NK-92 (cell line): ENCODE data around the gene NOP9.
A peak's percentile ranks its signal among the peaks of the same experiment; 100 is the strongest.
"Not testable (repeated sequence)": the region's sequence is repeated elsewhere in the genome, so short reads cannot be mapped to it uniquely, and the experiment has no call there.

ENCODE experiments used
- DNase-seq: peaks from one replicate; lab custom pipeline; 2025; ENCODE audit not compliant: unreplicated experiment; lab: John Stamatoyannopoulos, UW

Gene NOP9

GRCh38 chr14:24323341-24323740, 23.7 kb downstream of the NOP9 start:
- DNase-seq: no peak

DNA sequence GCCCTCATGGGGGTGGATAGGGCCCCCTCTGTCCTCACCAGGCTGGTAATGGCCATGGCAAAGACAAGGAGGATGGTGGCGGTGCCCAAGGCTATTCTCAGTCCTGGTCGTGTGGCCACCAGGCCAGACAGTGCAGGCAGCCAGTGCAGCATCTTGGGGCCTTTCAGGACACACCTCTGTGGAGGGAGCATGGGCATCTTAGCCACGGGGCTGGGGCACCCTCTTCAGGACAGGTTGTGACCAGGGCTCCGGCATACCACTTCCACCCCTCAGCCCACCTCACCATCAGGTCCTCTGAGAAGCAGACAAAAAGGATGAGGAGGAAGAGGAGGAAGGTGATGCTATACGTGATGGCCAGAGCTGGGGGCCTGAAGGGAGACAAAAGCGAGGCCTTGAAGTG, 24.4 kb downstream of the NOP9 start:
- DNase-seq: no peak

DNA sequence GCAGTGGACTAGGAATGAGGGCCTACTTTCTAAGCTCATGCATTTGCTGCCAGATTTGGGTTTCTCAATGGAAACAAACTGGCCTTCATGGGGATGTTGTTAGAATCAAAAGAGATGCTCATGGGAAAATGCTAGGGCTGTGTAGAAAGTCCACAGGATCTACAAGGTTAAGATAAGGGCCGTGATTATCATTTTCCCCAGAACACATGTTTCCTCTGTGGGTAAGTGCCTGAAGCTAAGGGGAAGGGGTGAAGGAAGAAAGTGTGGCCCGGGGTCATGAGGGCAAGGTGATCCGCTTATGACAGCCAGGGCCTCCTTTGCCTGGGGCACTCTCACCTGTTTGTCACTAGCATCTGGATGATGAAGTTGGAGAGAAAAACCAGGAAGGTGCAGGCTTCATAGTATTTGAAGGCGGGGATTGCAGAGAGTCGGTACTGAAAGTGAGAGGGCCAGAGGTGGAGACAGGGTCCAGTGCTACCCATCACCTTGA, 25.4 kb downstream of the NOP9 start:
- no peak for DNase-seq

GRCh38 chr14:24325963-24326362, 26.3 kb downstream of the NOP9 start:
- no peak for DNase-seq

GRCh38 chr14:24327303-24327702, 27.7 kb downstream of the NOP9 start:
- DNase-seq: no peak

GRCh38 chr14:24327914-24328313, 28.3 kb downstream of the NOP9 start:
- DNase-seq: not testable (repeated sequence)

DNA sequence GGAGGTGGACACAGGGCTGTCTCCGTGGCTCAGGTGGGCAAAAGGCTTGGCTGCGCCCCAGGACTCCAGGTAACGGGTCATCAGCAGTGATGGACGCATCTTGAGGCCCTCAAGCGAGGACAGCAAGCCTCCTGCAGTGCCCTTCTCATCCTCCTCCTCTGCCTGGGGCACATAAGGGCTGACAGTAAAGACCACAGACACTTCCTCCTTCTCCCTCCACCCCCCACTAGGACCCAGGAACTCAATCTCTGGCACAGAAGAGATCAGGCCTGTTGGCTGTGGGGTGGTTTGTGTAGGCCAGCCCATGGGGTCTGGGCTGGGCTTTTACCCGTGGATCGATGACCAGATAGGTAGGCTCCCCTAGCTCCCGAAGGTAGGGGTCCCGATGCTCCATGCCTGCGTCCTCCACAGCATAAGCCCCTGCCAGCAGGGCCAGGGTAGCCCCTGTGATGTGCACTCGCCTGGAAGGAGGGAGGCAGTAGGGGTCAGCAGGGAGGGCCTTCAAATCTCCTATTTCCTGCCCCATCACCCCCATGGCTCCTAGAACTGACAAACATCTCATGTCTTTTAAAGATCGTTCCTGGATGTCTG, 29.5 kb downstream of the NOP9 start:
- DNase-seq: no peak

- no peak for DNase-seq
Observed at GRCh38 chr14:24329736-24330135, 30.1 kb downstream of the NOP9 start.

GRCh38 chr14:24330973-24331674, 31.5 kb downstream of the NOP9 start:
- no peak for DNase-seq

GRCh38 chr14:24331731-24332267, 32.1 kb downstream of the NOP9 start:
- DNase-seq: no peak

DNA sequence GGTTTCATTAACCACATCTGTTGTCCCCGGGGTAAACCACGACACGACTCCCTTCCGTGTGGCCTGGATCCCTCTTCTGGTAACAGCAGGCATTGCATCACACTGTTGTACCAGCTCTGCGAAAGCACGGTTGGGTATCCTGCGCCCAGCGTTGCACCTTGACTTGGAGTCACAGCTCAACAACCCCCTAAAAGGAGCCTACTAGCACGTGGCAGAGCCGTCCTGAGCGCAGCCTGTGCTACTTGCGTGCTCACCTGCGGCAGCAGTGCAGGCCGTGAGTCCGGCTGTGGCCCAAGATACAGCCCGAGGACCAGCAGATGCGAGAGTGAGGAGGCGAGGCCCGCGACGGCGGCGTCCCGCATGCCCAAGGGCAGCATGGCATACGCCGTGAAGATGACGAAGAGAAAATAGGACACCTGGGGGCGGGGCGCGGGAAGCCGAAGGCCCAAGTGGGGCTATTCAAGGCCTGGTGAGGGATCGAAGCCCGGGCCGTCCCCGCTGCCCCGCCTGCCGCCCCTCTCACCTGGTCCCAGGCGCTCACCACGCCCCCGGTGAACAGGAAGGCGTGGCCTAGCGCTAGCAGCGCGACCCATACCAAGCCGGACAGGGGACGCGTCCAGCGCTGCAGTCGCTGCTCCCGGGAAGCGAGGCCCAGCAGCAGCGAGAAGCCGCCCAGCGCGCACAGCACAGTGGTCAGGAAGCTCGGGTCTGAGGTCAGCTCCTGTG, 32.8 kb downstream of the NOP9 start:
- DNase-seq: peak; percentile 35

DNA sequence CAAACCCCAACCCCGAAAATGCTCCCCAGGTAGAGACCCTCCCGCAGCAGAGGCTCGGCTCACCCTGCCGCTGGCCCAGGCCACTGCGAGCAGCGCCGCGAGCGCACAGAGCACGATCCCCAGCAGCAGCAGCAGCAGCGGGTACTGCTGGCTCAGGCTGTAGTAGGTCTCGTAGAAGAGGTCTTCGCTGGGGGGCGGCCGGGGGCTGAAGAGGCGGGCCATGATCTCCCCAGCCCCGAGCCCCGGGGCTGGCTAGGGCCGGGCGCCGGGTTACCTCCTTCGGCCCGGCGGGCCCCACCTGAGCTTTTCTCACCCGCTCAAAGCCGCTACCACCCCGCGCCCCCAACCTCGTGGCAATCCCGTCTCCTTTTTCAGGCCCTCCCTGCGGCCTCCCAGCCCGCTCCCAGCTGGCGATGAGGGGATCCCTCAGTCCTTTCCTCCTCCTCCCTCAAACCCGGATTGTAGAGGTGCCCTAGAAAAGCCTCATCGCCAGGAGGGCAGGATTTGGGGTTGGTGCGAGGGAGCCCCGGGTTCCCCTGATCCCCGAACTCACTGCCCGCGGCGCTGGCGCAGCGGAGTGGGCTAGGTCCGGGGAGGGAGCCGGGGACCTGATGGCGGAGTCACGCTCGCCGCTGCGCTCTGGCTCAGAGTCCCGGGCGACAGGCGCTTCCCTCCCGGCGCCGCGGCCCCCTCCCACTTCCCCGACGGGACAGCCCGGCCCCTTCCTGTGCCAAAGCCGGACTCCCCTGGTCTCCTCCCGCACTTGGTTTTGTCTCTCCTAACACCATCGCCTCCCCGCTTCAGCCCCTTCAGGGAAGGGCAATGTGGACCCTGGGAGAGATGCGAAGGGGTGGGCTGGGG, 35.0 kb downstream of the NOP9 start, which contains the start of gene ADCY4:
TSS of gene ADCY4 (minus strand) at position 641 of the 861 bp plus-strand sequence. CDS start at position 222, 419 bp downstream.
- DNase-seq: no peak

DNA sequence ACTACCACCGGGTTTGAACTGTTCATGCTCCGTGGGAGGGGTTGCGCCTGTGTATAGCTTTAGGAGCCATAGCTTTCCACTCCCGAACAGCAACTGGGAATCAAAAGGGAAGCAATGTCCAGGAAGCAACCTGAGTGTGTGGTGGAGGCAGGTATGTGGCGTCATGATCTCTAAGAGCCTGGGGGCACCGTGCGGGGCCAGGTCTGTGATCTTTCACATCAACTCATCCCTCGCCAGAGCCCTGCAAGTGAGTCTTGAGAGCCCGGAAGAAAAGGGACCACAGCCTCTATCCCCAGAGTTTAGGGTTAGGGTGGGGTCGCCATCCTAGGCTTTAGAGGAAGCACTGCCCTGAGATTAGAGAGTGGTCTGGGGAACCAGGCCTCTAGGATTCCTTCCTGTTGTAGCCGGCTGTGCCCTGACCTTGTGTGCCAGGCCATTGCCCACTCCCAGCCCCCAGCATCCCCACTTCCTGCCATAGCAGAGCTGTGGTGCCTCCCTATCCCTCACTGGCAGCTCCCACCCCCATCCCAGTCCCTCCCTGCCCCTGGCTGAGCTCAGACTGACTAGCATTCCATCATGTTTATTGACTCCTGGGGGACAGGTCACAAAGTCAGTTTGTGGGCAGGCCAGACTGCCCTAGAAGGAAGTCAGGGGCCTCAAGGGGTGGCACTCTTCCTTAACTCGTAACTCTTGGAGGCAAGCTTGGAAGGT, 36.0 kb downstream of the NOP9 start:
- DNase-seq: no peak

DNA sequence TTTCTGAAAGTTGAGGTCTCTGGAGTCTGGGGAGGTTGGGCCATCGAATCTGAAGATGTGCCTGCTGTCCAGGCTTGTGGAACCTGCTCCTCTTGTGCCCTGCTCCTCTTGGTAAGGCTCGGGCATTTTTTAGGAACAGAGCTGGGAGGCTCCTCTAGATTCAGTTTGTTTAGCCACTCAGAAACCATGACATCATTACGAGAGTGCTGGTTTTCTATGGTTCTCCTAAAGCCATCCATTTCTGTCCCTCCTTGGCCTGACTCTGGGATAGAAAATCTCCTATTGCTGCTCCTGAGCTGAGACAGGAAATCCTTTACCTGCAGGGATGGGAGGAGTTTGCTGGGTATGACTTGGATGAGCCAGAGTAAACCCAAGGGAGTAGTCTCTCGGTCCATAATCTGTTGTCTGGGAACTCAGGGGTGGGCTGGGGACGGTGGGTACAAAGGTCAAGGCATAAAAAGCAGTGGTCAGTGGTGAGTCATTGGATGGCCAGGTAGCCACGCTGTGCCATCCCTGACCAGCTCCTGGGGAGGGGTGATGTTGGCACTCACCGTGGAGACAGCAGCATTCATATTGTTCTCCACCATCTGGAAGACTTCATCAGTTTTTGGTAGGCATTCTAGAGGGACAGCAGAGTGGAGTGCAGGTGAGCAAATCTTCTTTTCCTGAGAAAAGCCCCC, 37.6 kb downstream of the NOP9 start:
- no peak for DNase-seq

DNA sequence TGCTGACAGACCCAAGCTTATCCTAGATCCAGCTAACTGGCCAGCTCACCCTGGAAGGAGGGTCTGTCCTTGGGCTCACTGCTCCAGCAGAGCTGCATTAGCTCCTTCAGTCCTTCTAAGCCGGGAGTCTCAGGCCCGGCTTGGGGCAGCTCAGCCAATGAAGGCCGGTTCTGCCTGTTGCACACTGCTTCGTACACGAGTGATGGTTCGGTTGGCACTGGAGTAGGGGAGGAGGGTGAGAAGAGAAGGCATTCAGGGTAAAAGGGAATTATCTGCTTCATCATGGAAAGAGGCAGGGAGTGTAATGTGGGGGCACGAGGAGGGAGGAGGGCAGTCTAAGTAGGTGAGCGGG, 38.1 kb downstream of the NOP9 start:
- DNase-seq: no peak

DNA sequence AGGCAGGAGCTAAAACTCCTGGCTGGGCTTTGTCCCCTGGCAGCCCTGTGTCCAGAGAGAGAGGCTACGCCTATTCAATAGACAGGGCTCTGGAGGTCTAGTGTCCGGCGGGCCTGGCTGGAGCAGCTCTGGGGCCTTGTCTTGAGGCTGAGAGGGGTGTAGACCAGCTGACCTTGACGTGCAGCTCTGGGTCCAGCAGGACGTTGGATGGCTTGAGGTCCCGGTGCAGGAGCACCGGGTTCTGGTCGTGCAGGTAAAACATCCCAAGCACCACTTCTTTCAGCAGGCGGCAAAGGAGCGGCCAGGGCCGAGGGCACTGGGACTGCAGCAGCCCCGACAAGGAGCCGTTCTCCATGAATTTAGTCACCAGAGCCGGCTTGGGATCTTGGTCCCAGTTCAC, 39.2 kb downstream of the NOP9 start:
- no peak for DNase-seq

GRCh38 chr14:24339284-24340151, 39.9 kb downstream of the NOP9 start, which contains the start of gene RIPK3:
TSS of gene RIPK3 (minus strand) at chr14:24339991. CDS start at chr14:24339826, 165 bp downstream.
- no peak for DNase-seq

DNA sequence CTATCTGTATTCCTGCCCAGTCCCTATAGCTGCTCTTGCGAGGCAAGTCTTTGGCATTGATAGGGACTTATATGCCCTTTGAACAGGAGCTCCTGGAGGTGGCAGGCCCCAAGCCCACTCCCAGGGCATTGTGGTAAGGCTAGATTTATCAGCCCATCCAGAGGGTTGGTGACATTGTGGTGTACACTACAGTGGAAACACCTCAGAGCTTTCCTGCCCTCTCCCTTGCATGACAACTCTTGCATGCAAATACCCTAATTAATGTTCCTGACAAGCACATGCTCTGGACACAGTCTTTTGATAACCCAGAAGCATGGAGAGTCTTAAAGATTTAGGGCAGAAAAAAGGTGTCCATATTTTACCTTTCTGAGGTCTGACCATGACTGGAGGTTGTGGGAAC, 41.0 kb downstream of the NOP9 start:
- DNase-seq: no peak

DNA sequence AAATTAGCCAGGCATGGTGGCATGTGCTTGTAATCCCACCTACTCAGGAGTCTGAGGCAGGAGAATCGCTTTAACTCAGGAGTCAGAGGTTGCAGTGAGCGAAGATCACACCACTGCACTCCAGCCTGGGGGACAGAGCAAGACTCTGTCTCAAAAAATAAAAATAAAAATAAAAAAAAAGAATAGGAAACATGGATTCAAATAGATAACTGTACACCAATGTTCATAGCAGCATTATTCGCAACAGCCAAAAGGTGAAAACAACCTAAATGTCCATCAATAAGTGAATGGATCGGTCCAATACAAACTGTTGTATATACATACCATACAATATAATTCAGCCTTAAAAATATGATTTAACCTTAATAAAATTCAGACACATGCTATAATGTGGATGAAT, 43.2 kb downstream of the NOP9 start:
- DNase-seq: no peak
